Sigmoid colon (tissue), 7 donors: Measurements from ENCODE around the gene SLC25A11. TPM values are rescaled to one million over a fixed set of nuclear protein-coding genes. Genes with fewer than 3 reads are reported as not detected.

Experiments
- DNase-seq: peaks from one replicate; pipeline ENCODE4 v3.0.0-alpha.2; 2019
- H3K27ac ChIP-seq, 4 donors: fragments of 200-600 bp; sonication (generic); one replicate each; pipeline ENCODE4 v1.5.1; 2016 to 2019; ENCODE audit warnings: mild to moderate bottlenecking in 1 of 4
- H3K27me3 ChIP-seq, 3 donors: fragments of 200-600 bp; sonication (generic); one replicate each; pipeline ENCODE4 v1.5.1; 2019; ENCODE audit warnings: mild to moderate bottlenecking in 1 of 3
- H3K36me3 ChIP-seq, 4 donors: fragments of 200-600 bp; sonication (generic); one replicate each; pipeline ENCODE4 v1.5.1; 2016 to 2019
- H3K4me1 ChIP-seq, 4 donors: fragments of 200-600 bp; sonication (generic); one replicate each; pipeline ENCODE4 v1.5.1; 2017 to 2019
- H3K4me3 ChIP-seq, 4 donors: fragments of 200-600 bp; sonication (generic); one replicate each; pipeline ENCODE4 v1.5.1; 2017 to 2019; ENCODE audit warnings: mild to moderate bottlenecking in 2 of 4, moderate library complexity in 1 of 4
- H3K9me3 ChIP-seq, 4 donors: fragments of 200-600 bp in 3 of 4; sonication (generic) in 3 of 4; one replicate each; pipeline versions ENCODE4 v1.5.1 to v1.6.1; 2013 to 2019
- EP300 ChIP-seq, 4 donors: sonication (generic); formaldehyde crosslinking; IDR thresholded peaks; one replicate each; pipeline ENCODE4 v1.6.1; 2017; ENCODE audit warnings: antibody characterized with exemption in 4 of 4
- POLR2A ChIP-seq, 2 donors: fragments of 450-650 bp; IDR thresholded peaks; one replicate each; pipeline ENCODE4 v1.6.1; 2016; ENCODE audit warnings: antibody characterized with exemption in 2 of 2, mild to moderate bottlenecking in 2 of 2, moderate library complexity in 2 of 2
- POLR2AphosphoS5 ChIP-seq, 4 donors: sonication (generic); formaldehyde crosslinking; IDR thresholded peaks; one replicate each; pipeline ENCODE4 v1.6.1; 2017; ENCODE audit warnings: antibody characterized with exemption in 4 of 4
- WGBS, 2 donors: extraction: QIAGEN DNeasy Blood & Tissue Kit; methylation state at CpG; one replicate each; pipeline ENCODE4 v1.1.7; 2013; 5-methylcytosine and 5-hydroxymethylcytosine counted together
- intact Hi-C: fragments of 100-400 bp; cut with DNase I; formaldehyde crosslinking; loops from one replicate; pipeline ENCODE4 v1.15.1; 2023
- polyA plus RNA-seq, 3 donors: library from polyadenylated mRNA; stranded (reverse); fragments of 200-250 nt; gene quantifications; one replicate each; pipeline ENCODE4 v1.2.3, GENCODE V29; 2013
- total RNA-seq, 4 donors: library from RNA; depleted of rRNA; stranded (reverse); fragments of >200 nt; gene quantifications; one replicate each; pipeline ENCODE4 v1.1.0, GENCODE V29; 2016
- TF ChIP-seq, protein P1 (sequence below), 4 experiments: fragments of 450-650 bp in 3 of 4; fragments of 200-600 bp in 1 of 4; IDR thresholded peaks; one replicate each; pipeline ENCODE4 v1.5.1; 2016 to 2019; ENCODE audit warnings: antibody characterized with exemption in 4 of 4, mild to moderate bottlenecking in 3 of 4, moderate library complexity in 2 of 4
- donor health status: healthy with polysubstance abuse.
- donor health status: Bipolar disorder and iron deficiency.
- donor health status: healthy.

SLC25A11 gene
- total and polyA plus RNA-seq, 7 donors, result 41.0 to 82.8 (median 57.7) TPM

DNA sequence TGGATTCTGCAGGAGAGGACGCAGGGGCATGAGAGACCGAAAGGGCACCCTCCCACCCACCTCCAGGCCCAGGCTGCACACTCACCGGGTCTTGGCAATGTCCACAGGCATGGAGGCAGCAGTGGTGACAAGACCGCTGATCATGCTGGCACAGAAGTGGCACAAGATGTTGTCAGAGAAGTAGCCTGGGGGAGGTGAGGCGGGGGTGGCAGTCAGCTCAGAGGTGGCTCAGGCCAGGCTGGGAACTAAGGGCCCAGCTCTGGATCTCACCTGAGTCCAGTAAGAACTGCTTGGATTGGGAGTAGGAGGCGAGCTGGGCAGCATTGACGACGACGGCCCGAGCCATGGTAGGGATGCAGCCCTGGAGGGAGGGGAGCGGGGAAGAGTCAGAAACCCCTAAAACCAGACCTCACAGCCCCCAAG is 1.8 kb downstream of the SLC25A11 start:
- H3K27ac ChIP-seq, result peak overlapping the region; percentile 91 to 96 (median 94)
- H3K9me3 ChIP-seq, result no peaks in the 10 kb centered on the region
- no peak for TF ChIP-seq EP300 (IDR thresholded peaks at IDR 0.05)
- TF ChIP-seq, protein P1, sequence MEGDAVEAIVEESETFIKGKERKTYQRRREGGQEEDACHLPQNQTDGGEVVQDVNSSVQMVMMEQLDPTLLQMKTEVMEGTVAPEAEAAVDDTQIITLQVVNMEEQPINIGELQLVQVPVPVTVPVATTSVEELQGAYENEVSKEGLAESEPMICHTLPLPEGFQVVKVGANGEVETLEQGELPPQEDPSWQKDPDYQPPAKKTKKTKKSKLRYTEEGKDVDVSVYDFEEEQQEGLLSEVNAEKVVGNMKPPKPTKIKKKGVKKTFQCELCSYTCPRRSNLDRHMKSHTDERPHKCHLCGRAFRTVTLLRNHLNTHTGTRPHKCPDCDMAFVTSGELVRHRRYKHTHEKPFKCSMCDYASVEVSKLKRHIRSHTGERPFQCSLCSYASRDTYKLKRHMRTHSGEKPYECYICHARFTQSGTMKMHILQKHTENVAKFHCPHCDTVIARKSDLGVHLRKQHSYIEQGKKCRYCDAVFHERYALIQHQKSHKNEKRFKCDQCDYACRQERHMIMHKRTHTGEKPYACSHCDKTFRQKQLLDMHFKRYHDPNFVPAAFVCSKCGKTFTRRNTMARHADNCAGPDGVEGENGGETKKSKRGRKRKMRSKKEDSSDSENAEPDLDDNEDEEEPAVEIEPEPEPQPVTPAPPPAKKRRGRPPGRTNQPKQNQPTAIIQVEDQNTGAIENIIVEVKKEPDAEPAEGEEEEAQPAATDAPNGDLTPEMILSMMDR (IDR thresholded peaks at IDR 0.05), result no peak
- TF ChIP-seq POLR2A (IDR thresholded peaks at IDR 0.05), result no peak
- H3K36me3 ChIP-seq, result peaks cover 14 to 39% (median 23%) of the 10 kb centered on the region in 4 donors
- peaks cover 0 to 54% (median 42%) of the 10 kb centered on the region in 4 donors for H3K4me1 ChIP-seq
- WGBS, 2 donors, result 90 to 96% methylated on average over 11 of the region's 11 CpGs
- H3K4me3 ChIP-seq, result peak overlapping the region in 1 of 4 donors; percentile 83
- DNase-seq, result no peak
- no peaks in the 10 kb centered on the region for H3K27me3 ChIP-seq
- intact Hi-C loops, result no loop called here

DNA sequence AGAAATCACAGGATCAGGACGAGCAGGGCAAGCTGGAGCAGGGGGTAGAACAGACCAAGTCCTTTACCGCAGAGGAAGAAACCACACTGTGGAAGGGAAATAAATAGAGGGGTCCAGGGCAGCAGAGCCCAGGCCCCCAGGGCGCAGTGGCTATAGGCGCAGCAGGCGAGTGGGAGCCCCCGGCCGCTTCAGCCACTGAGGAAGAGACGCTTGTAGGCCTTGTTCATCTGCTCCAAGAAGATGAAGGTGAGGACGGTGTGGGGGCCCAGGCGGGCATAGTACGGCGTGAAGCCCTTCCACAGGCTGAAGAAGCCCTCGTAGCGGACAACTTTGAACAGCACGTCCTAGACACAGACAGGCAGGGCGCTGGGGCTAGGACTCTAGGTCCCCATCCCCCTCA is 2.3 kb downstream of the SLC25A11 start:
- intact Hi-C loops, result no loop called here
- Histone ChIP-seq H3K9me3 (no peaks in the 10 kb centered on the region), H3K27ac (peak overlapping the region in 2 of 4 donors; percentile 96), H3K27me3 (no peaks in the 10 kb centered on the region), H3K4me1 (peaks cover 0 to 49% (median 40%) of the 10 kb centered on the region in 4 donors), H3K4me3 (no peak overlapping the region), H3K36me3 (peaks cover 13 to 33% (median 19%) of the 10 kb centered on the region in 4 donors)
- DNase-seq, result no peak
- no peak for TF ChIP-seq POLR2AphosphoS5 (IDR thresholded peaks at IDR 0.05)
- no peak for TF ChIP-seq POLR2A (IDR thresholded peaks at IDR 0.05)
- TF ChIP-seq EP300 (IDR thresholded peaks at IDR 0.05), result no peak
- TF ChIP-seq, protein P1 (IDR thresholded peaks at IDR 0.05), result no peak
- WGBS, 2 donors, result 94 to 97% methylated on average over 16 of the region's 16 CpGs

DNA sequence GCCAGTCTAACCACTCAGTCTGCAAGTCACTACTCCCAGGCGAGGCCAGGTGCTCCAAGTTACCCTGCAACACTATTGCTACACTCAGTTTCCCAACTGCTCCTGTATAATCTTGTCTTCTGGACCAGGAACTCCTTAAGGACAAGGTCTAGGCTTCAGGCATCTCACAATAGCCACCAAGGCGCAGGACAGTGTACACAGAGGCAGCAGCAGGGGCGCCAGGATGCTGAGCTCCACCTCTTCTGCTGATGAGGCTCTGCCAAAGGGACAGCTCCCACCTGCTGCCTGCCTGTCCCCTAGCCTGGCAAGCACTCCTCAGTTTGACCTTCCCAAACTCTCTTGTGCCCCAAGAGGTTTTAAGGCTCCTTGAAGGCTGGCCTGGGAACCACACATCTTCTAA is 3.4 kb downstream of the SLC25A11 start:
- no peak overlapping the region for H3K27ac ChIP-seq
- H3K4me3 ChIP-seq, result no peak overlapping the region
- intact Hi-C loops, result no loop called here
- no peak for DNase-seq
- TF ChIP-seq, protein P1 (IDR thresholded peaks at IDR 0.05), result no peak
- no peak for TF ChIP-seq POLR2AphosphoS5 (IDR thresholded peaks at IDR 0.05)
- TF ChIP-seq EP300 (IDR thresholded peaks at IDR 0.05), result no peak
- TF ChIP-seq POLR2A (IDR thresholded peaks at IDR 0.05), result no peak
- 86 to 92% methylated on average over 3 of the region's 3 CpGs for WGBS, 2 donors
- H3K36me3 ChIP-seq, result peaks cover 13 to 27% (median 16%) of the 10 kb centered on the region in 4 donors
- no peaks in the 10 kb centered on the region for H3K9me3 ChIP-seq
- H3K4me1 ChIP-seq, result peaks cover 0 to 38% (median 33%) of the 10 kb centered on the region in 4 donors
- no peaks in the 10 kb centered on the region for H3K27me3 ChIP-seq

DNA sequence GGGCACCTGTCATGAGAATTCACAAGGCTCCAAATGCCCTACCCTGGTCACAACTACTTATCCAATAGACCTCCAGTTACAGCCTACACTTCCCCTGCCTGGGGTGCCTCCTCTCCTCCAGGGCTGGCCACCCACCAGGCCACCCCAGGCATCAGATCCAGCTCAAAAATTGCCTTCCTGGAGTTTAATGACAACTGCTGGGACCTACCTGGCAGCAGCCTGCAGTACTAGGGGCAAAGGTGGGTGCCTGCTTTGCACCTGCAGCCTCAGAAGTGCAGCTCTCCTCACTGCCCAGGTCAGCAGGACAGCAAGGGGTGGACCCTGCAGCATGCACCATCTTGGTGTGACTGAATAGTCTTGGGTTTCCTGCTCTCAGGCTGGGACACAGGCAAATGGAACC is 4.2 kb downstream of the SLC25A11 start:
- no peak overlapping the region for H3K27ac ChIP-seq
- H3K4me1 ChIP-seq, result peaks cover 0 to 31% (median 25%) of the 10 kb centered on the region in 4 donors
- intact Hi-C loops, result no loop called here
- TF ChIP-seq, protein P1 (IDR thresholded peaks at IDR 0.05), result no peak
- no peak for TF ChIP-seq POLR2A (IDR thresholded peaks at IDR 0.05)
- TF ChIP-seq POLR2AphosphoS5 (IDR thresholded peaks at IDR 0.05), result no peak
- TF ChIP-seq EP300 (IDR thresholded peaks at IDR 0.05), result no peak
- H3K4me3 ChIP-seq, result no peak overlapping the region
- no peaks in the 10 kb centered on the region for H3K9me3 ChIP-seq
- no peaks in the 10 kb centered on the region for H3K27me3 ChIP-seq
- DNase-seq, result no peak
- H3K36me3 ChIP-seq, result peaks cover 13 to 27% (median 16%) of the 10 kb centered on the region in 4 donors
